GM08714 (cell line): ENCODE measurements around the gene RTN4R.
"Not testable (repeated sequence)": the region's sequence is repeated elsewhere in the genome, so short reads cannot be mapped to it uniquely, and the experiment has no call there.

ENCODE experiments used
- H3K4me3 ChIP-seq: fragments of 200-500 bp; sonication (Bioruptor generic); 2 replicates; pipeline ENCODE4 v1.5.1; 2014; ENCODE audit warnings: mild to moderate bottlenecking, low read length, inconsistent platforms
- ZNF274 ChIP-seq: IDR thresholded peaks from 2 replicates; pipeline ENCODE4 v1.6.1; 2012; ENCODE audit warnings: mild to moderate bottlenecking, low read depth, low read length

The RTN4R gene

GRCh38 chr22:20306646-20307447, 38.7 kb upstream of the RTN4R start:
- not testable (repeated sequence) for H3K4me3 ChIP-seq

- no peak for TF ChIP-seq ZNF274
- H3K4me3 ChIP-seq: no peak overlapping the region
Measured at GRCh38 chr22:20305894-20306645, 38.0 kb upstream of the RTN4R start.

DNA sequence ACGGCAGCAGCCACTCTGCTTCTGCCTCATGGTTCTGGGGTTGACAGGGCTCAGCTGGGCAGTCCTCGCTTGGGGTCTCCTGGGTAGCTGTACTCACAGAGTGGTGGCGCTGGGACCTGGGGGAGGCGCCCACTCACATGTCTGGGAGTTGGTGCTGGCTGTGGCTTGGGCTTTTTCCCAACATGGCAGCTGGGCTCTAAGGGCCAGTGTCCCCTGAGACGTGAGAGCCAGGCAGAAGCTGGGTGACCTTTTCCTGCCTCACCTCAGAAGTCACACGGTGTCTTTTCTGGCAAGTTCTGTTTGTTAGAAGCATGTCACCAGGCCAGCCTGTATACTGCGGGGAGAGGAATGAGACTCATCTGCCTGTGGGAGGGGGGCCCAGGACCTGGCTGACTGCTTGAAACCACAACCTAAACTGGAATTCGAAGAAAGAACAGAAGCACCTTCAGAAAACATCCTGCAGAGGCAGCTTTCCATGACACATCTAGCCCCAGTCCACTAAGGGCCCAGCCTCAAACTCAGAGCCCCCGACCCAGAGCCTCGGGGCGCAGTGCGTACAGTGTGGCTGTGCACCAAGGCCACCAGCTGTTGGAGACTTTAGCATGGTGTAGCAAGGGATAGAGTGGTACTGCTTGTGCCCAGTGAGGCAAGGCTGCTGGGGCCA, 37.2 kb upstream of the RTN4R start:
- not testable (repeated sequence) for H3K4me3 ChIP-seq

DNA sequence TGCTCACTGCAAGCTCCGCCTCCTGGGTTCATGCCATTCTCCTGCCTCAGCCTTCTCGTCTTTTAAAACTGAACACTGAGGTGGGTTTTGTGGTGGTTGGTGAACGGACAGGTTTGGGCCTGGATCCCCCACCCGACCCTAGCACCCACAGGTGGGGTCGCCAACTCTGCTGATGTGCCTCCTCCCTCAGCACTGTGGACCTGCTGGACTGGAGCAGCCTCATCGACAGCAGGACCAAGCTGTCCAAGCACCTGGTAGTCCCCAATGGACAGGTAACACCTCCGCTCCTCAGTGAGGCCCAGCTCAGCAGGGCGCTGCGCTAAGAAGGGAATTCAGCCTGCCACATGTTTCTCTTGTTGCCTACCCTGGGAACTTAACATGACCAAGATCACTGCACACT, 36.5 kb upstream of the RTN4R start:
- TF ChIP-seq ZNF274: no peak
- no peak overlapping the region for H3K4me3 ChIP-seq

DNA sequence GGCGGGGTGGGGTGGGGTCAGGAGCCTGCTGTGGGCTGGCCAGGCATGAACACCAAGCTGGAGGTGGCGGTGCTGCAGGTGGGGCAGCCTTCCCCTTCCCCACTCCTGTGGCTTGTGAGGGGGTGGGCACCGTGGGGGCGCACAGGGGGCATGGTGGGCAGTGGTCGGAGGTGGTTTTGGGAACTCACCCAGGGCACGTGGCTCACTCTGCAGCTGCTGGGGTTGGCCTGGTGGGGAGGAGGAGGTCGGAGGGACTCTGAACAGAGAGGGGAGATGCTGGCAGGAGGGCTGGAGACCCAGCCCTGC, 35.1 kb upstream of the RTN4R start:
- not testable (repeated sequence) for H3K4me3 ChIP-seq

DNA sequence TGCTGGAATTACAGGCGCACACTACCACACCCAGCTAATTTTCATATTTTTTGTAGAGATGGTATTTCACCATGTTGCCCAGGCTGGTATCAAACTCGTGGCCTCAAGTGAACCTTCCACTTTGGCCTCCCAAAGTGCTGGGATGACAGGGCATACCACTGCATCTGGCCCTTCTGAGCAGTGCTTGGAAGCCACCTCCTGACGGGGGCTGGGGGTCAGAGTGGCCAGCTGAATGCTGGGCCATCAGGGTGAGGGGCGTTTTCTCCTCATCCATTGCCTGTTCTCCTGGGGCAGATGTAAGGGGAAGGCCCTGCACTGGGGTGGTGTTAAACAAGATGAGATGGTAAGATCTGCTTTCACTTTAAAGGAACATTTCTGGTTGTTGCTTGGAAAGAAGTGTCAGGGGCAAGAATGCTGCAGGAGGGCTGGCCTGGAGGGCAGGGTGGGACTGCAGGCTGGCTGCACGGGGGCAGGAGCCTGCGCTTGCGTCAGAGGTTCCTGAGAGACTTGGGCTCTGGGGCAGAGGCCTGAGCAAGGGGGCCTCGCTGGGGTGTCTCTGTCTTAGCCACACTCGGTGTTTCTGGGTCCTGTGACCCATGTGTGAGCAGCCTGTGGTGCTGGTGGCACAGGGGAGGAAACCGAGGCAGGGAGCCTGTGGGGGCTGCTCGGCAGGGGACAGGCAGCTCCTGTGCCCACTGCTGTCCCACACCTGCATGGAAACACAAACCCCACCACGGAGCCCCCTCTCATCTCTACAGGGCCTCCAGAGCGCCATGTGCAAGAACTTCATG, 34.5 kb upstream of the RTN4R start:
- no peak overlapping the region for H3K4me3 ChIP-seq
- TF ChIP-seq ZNF274: no peak

DNA sequence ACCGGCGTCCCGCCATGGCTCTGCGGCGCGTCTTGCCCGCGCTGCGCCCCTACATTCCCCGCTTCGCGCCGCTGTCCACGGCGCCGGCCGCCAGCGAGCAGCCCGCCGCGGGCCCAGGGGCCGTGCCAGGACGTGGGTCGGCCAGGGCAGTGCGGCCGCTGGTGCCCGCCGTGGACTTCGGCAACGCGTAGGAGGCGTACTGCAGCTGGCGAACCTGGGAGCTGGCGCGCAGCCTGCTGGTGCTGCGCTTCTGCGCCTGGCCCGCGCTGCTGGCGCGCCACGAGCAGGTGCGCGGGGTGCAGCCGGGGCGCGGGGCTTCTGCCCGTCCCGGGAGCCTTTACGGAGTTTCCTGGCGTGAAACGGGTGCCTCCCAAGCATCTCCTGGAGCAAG, 31.6 kb upstream of the RTN4R start:
- peak overlapping the region; percentile 66; the same call in 1 of the 2 replicates for H3K4me3 ChIP-seq

GRCh38 chr22:20298803-20299745, 31.0 kb upstream of the RTN4R start:
- TF ChIP-seq ZNF274: no peak
- peak overlapping the region; percentile 66; the same call in 1 of the 2 replicates for H3K4me3 ChIP-seq

More for the DNA sequence above, 31.6 kb upstream of the RTN4R start:
- no peak for TF ChIP-seq ZNF274

DNA sequence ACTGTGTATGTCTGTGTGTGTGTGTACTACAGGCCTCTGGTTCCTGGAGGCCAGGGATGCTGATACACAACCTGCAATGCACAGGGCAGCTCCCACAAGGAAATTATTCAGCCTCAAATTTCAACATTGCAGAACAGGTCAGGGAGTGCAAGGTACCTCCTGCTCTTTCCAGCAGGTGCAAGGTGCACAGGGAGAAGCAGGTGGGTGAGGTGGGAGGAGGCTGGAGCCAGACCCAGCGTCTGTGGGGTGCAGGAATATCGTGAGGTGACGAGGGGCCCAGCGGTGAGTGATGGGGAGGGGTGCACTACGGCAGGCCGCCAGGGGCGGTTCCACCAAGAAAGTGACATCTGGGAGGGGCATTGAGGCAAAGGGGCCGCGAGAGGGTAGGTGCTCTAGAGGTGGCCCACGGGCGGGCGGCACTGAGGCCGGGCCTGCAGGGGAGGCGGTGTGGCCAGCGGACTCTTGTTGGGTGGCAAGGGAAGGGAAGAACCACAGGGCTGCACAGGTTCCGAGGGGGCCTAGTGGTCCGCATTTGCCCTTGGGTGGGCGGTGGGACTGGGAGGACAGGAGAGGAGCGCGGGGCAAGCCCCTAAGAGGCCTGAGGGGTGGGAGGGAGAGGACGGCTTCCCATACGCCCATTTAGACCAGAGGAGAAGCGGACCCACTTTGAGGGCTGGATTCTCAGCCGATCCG, 30.1 kb upstream of the RTN4R start:
- TF ChIP-seq ZNF274: no peak
- H3K4me3 ChIP-seq: no peak overlapping the region; the same call in 1 of the 2 replicates

GRCh38 chr22:20297414-20298109, 29.4 kb upstream of the RTN4R start:
- no peak overlapping the region for H3K4me3 ChIP-seq
- no peak for TF ChIP-seq ZNF274

DNA sequence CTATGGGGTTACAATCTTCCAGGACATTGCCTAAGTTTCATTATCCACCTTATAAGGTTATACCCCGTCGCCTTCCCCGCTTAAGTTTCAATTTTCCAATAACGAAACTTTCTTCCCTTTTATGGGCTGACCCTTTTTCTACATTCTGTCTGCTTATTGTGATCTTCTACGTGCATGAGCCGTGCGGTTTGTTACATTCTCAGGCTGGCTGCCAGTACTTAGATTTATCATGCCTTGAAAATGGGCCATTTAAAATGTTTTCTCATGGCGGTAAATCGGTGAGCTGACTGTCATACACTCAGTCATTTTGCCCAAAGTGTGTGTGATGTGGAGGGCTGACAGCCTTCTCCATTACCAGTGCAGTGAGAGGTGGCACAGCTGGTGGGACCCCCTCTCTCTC, 28.5 kb upstream of the RTN4R start:
- TF ChIP-seq ZNF274: no peak
- no peak overlapping the region for H3K4me3 ChIP-seq
